T1000 (cell line): ENCODE measurements around the gene ZBTB42.

Experiments
- DNase-seq: peaks from one replicate; lab custom pipeline; 2025; ENCODE audit warnings: mixed read lengths; lab: John Stamatoyannopoulos, UW

The ZBTB42 gene

DNA sequence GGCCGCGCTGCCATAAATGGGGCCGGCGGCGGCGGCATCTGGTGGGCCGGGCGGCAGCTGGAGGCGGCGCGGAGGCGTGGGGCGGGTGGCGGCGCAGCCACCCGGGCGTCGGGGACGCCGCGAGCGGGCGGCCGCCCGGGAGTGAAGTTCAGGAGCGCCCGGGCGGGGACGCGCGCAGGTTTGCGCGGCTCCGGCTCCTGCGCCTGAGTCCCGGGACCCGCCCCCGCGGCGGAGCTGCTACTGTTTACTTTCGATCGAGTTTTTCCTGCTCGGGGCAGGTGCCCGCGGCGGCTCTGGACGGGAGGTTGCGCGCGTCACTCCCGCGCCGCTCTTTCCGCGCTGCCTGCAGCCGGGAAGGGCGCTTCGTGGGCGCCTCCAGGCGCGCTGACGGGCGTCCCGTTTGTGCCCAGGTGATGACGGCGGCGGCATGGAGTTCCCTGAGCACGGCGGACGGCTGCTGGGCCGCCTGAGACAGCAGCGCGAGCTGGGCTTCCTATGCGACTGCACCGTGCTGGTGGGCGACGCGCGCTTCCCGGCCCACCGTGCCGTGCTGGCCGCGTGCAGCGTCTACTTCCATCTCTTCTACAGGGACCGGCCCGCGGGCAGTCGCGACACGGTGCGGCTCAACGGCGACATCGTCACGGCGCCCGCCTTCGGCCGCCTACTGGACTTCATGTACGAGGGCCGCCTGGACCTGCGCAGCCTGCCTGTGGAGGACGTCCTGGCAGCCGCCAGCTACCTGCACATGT, at the start of gene ZBTB42:
TSS of gene ZBTB42 (plus strand) at position 331 of the 749 bp plus-strand sequence. CDS start at position 428, 97 bp downstream.
- DNase-seq, result no peak

GRCh38 chr14:104751539-104752422, 49.1 kb upstream of the ZBTB42 start:
- DNase-seq, result no peak

- no peak for DNase-seq
Measured at GRCh38 chr14:104752423-104752734, 48.5 kb upstream of the ZBTB42 start.

- peak; percentile 99 for DNase-seq
Measured at GRCh38 chr14:104752735-104753527, 48.0 kb upstream of the ZBTB42 start, which contains the start of gene SIVA1. SIVA1 (plus strand) TSS chr14:104753147; CDS start chr14:104753202, 55 bp downstream.

DNA sequence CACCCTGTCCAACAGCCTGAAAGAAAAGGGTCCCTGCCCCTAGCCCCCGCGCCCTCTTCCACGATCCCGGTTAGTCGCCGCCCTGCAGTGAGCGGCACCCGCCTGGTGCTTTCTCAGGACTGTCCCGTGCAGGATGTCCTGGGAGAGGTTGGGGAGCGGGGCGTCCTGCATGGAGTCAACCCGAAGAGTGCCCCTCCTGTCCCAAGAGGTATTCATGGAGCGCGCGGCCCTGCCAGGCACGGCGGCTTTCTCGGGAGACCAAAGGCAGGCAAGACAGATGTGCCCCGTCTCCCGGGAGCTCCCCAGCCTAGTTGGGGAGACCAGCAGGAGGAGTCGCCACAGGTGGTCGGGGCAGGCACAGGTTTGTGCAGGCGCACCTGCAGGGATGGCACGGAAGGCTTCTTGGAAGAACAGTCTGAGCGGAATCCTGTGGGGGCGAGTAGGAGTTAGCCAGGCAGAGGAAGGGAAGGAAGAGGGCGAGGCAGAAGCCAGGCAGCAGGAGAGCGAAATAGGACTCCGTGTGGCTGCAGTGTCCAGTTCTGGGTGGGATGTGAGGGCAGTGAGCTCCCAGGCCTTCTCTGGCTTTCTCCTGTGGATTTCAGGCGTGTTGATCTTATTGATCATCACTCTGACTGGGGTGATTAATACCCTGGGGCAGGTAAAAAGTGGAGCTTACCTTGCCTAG, 47.2 kb upstream of the ZBTB42 start:
- no peak for DNase-seq

- no peak for DNase-seq
Measured at GRCh38 chr14:104754213-104754851, 46.6 kb upstream of the ZBTB42 start.

DNA sequence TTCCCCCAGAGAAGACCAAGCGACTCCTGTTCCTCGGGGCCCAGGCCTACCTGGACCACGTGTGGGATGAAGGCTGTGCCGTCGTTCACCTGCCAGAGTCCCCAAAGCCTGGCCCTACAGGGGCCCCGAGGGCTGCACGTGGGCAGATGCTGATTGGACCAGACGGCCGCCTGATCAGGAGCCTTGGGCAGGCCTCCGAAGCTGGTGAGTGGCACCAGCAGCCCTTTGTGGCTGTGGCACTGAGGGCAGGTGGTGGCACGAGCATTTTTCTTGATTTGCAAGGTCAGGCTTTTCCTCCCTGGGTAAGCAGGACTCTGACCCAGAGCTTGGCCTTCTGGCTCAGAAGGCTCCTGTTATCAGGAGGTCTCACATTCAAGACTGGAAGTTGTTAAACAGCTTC, 45.3 kb upstream of the ZBTB42 start:
- DNase-seq, result no peak

GRCh38 chr14:104756477-104757237, 44.2 kb upstream of the ZBTB42 start:
- no peak for DNase-seq

DNA sequence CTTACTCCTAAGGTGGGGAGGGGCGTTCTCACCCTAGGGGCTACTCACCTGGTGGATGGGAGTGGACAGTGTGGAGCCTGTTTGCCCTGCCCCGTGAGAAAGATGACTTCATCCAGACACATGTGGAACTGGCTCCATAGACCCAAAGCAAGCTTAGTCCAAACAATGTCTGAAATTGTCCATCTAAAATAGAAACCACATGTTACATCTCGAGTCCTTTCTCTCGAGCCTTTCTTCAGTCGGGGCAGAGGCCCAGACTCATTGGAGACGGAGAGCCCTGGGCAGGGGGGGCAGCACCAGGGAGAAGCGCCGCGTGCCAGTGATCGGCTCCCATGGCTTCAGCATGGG, 43.7 kb upstream of the ZBTB42 start:
- DNase-seq, result no peak

DNA sequence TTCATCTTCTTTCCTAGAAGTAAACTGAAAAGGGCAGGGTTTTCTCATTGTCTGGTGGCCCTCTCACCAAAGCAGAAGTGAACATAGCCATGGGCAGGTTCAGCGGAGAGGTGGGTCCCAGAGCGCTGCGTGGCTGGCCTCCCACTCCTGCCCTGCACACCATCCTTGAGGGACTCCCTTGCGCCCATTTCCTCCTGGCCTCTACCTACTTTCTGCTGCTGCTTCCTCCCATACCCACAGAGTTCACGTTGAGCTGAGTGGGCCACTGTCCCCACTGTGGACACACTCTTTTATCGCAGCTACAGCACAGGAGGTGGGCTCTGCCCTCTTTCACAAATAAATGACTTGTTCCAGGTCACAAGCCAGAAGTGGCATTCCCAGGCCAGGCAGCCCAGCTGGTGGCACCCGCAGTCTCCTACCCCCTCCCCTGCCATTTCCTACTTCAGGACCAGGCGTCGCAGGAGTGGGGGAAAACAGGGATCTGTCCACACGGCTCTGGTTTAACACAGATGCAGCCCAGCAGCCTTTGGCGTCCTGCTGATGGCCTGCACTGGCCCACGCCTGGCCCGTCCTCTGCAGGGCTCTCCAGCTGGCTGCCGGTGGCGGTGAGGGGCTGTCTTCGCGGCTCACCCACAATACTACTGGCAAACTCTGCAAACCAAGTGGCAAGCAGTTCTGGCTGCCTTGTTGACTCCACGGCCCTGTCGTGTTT, 43.1 kb upstream of the ZBTB42 start:
- no peak for DNase-seq

- DNase-seq, result no peak
Measured at GRCh38 chr14:104758981-104759969, 41.6 kb upstream of the ZBTB42 start.

DNA sequence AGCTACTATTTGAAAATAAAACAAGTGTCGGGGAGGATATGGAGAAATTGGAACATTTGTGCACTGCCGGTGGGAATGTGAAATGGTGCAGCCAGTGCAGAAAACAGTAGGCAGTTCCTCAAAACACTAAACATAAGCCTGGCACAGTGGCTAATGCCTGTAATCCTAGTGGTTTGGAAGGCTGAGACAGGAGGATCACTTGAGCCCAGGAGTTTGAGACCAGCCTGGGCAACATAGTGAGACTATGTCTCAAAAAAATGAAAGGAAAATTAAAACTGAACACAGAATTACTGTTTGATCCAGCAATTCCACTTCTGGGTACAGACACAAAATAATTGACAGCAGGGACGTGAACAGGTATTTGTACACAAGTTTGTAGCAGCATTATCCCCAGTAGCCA, 35.4 kb upstream of the ZBTB42 start:
- no peak for DNase-seq

DNA sequence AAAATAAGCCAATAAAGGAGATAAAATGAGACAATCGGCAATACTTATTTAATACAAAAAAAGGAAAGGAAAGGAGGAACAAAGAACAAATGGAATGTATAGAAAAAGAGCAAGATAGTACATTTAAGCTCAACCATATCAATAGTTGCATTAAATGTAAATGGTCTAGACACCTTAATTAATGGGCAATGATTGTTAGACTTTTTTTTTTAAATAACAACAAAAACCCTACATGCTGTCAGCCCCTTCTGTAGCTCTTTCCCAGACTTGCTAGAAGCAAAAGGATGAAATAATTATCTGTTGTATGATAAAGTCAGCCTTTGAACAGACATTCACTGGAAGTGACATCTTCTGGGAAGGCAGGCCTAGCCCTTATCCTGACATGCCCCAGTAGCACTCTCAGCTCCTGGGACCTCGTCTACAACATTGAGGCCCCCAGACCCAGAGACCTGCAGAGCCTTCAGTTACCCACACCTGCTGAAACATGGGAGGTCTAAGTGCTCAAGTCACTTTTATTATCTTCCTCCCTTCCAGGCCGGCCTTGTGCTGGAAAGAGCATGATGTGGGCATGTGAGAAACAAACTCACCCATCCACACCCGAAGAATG, 34.5 kb upstream of the ZBTB42 start:
- no peak for DNase-seq

- DNase-seq, result no peak
Measured at GRCh38 chr14:104766863-104767633, 33.9 kb upstream of the ZBTB42 start.

DNA sequence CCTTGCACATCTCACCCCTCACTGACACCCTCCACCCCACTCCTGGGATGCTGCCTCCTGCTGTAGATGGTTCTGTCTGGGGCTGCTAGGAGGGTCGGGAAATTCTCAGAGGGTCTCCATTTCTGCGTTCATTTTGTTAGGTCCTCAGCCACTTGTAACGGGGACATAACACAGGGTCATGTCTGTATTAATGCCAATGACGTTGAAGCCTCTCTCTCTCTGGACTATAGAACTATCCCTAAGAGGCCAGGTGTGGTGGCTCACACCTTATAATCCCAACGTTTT, 33.3 kb upstream of the ZBTB42 start:
- DNase-seq, result no peak

DNA sequence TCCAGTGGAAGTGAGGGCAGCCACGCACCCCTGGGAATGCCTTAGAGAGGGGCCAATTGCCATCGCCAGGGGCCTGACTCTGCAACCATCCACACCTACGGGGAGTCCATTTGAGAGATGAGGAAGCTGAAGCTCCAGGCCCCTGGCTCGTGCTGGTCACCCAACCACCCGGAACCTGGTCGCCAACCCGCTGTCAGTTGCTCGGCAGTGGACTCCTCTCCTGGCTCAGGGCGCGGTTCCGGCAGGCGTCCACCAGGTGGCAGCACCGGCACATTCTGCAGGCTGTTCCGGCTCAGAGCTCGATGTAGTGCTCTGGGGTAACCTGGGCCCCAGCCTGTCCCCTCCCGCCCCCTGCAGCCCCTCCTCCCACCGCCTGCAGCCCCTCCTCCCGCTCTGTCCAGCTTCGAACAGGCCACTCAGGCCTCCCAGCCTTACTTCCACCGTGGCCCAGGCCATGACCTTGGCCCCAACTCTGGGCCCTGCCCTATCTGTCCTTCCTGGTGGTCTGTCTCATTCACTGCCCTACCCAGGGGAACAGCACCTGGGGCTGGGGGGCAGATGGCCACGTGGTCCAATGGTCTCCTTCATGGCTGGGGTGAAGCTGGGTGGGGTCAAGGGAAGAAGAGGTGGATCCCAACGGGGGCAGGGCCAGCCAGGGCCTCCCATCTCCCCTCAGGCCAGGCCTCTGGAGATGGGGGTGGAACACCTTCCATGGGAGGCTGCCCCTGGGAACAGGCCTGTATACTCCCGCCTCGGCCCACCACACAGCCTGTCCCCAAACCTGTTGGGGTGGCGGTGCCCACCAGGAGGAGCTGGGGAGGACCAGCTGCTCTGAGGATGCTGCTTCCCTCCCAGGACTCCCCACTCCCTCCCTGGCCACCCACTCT, 32.2 kb upstream of the ZBTB42 start:
- DNase-seq, result peak; percentile 79
